Measurements from ENCODE around the gene ARHGDIA.

- TF ChIP-seq CTCF (IDR thresholded peaks at IDR 0.05) (no peak), POLR2A (IDR thresholded peaks at IDR 0.05) (no peak)
Observed at GRCh38 chr17:81852237-81852636, 18.9 kb downstream of the ARHGDIA start.

Measured in thyroid gland (tissue), 4 donors.